ENCODE measurements around the gene DNAJB9. TPM values are rescaled to one million over a fixed set of nuclear protein-coding genes. Genes with fewer than 3 reads are reported as not detected.

DNAJB9 gene
- polyA plus RNA-seq (2011; rRNA removed) (14.8 and 15.8 TPM in 2 replicates), polyA plus RNA-seq (2017; fragmentation: RNase III; extraction: RNeasy Plus Mini Kit Qiagen cat#74134 plus additional on column Dnase treatment) (13.5 to 16.2 TPM (median 14.5 TPM) in 3 replicates), polyA minus RNA-seq (2011; rRNA and poly(A)+ RNA removed) (3.5 and 3.9 TPM in 2 replicates)
- polyA plus RNA-seq (2012; cell fraction: cytosol; rRNA removed): 2.0 and 3.4 TPM in 2 replicates
- 2.1 and 2.2 TPM in 2 replicates for polyA plus RNA-seq (2012; cell fraction: nucleus; rRNA removed)

- Histone ChIP-seq H3K9me3 (no peaks in the 10 kb centered on the region), H3K27ac (peak within 1 kb of the TSS; percentile 93 to 96), H3K4me3 (peak within 1 kb of the TSS; percentile 70), H3K4me1 (peaks cover 29% of the 10 kb centered on the region; the same call in 2 of the 3 replicates), H3K4me2 (peak within 1 kb of the TSS; percentile 96)
- FAIRE-seq: peak; percentile 97
- CTCF ChIA-PET: interaction anchor here (0.7 to 0.9 kb wide), 2 partner anchors 12 to 19 kb away, joined by 3 read pairs; no protein-coding TSS in a partner anchor
- POLR2A ChIA-PET: interaction anchor here (0.6 to 1.5 kb wide), 7 partner anchors 9 to 826 kb away, joined by 3 to 18 read pairs (median 4); partner anchors contain the start of gene PNPLA8
- ATAC-seq: peak; percentile 97 to 99
- 4% methylated on average over 39 of the region's 65 CpGs for WGBS (ENCODE audit: missing lambda C conversion rate)
- peak; percentile 98 to 99 for DNase-seq (ENCODE audit: low read depth in 1 of 2, low spot score in 1 of 2)
- TF ChIP-seq RCOR1 (IDR thresholded peaks at IDR 0.05; ENCODE audit: low read depth, low read length) (no peak), NR3C1 (IDR thresholded peaks at IDR 0.05) (no peak), MYC (IDR thresholded peaks at IDR 0.05; ENCODE audit: borderline replicate concordance, low read length) (peak; percentile 96), GATA3 (IDR thresholded peaks at IDR 0.05; ENCODE audit: borderline replicate concordance) (peak; percentile 2; the same call in 1 of the 2 replicates), NFE2L2 (conservative IDR thresholded peaks at IDR 0.05; ENCODE audit: low read length) (no peak), FOSL2 (IDR thresholded peaks at IDR 0.05) (no peak), FOSL2 (CRISPR knock-in tag; IDR thresholded peaks at IDR 0.05) (peak; percentile 39; the same call in 1 of the 2 replicates), E2F6 (IDR thresholded peaks at IDR 0.05; ENCODE audit: borderline replicate concordance, low read depth) (peak; percentile 92), CHD4 (IDR thresholded peaks at IDR 0.05; ENCODE audit: borderline replicate concordance) (no peak), BHLHE40 (IDR thresholded peaks at IDR 0.05; ENCODE audit: low read depth, low read length) (peak; percentile 67), ZFP36 (IDR thresholded peaks at IDR 0.05; ENCODE audit: borderline replicate concordance, partially characterized antibody) (no peak), BCL3 (IDR thresholded peaks at IDR 0.05) (peak; percentile 86), HMGXB4 (CRISPR knock-in tag; IDR thresholded peaks at IDR 0.05; ENCODE audit: borderline replicate concordance) (0 out of 2 replicates have a peak, but pooled peaks have one; percentile 44), HES2 (IDR thresholded peaks at IDR 0.05) (no peak), RFX5 (IDR thresholded peaks at IDR 0.05) (peak; percentile 36; the same call in 1 of the 2 replicates), MAZ (IDR thresholded peaks at IDR 0.05; ENCODE audit: borderline replicate concordance, low read depth, low read length) (no peak), MAFK (IDR thresholded peaks at IDR 0.05; ENCODE audit: partially characterized antibody) (peak; percentile 46), KDM5A (IDR thresholded peaks at IDR 0.05) (no peak), HOXB13 (CRISPR knock-in tag; IDR thresholded peaks at IDR 0.05; ENCODE audit: low read depth) (no peak), EHMT2 (IDR thresholded peaks at IDR 0.05; ENCODE audit: low read depth) (no peak), RAD21 (conservative IDR thresholded peaks at IDR 0.05 in 1 of 2, IDR thresholded peaks at IDR 0.05 in 1 of 2) (no peak), PHF8 (IDR thresholded peaks at IDR 0.05; ENCODE audit: borderline replicate concordance, low read depth) (peak; percentile 98), SREBF2 (IDR thresholded peaks at IDR 0.05) (no peak), POLR2A (IDR thresholded peaks at IDR 0.05; ENCODE audit: low read length) (peak; percentile 78), TFCP2L1 (CRISPR knock-in tag; IDR thresholded peaks at IDR 0.05) (peak; percentile 93), USF2 (IDR thresholded peaks at IDR 0.05) (peak; percentile 99), REST (IDR thresholded peaks at IDR 0.05) (no peak), HOXA7 (CRISPR knock-in tag; IDR thresholded peaks at IDR 0.05) (no peak), KDM1A (IDR thresholded peaks at IDR 0.05; ENCODE audit: low read depth) (0 out of 2 replicates have a peak, but pooled peaks have one; percentile 12), RARB (CRISPR knock-in tag; IDR thresholded peaks at IDR 0.05) (no peak)
These were observed at the start of gene DNAJB9, which contains the start of gene THAP5 for GRCh38 chr7:108569381-108570145. Gene DNAJB9 (plus strand): TSS chr7:108569874. CDS start chr7:108571727, 1,853 bp downstream. Gene THAP5 (minus strand): TSS chr7:108569706. CDS start chr7:108569569, 137 bp downstream.
